Activated naive CD4-positive, alpha-beta T cell treated with anti-CD3 and anti-CD28 coated beads for 36 hours (primary cell): ENCODE measurements around the gene THOC2. TPM values are rescaled to one million over a fixed set of nuclear protein-coding genes. Genes with fewer than 3 reads are reported as not detected.
"Not testable (repeated sequence)": the region's sequence is repeated elsewhere in the genome, so short reads cannot be mapped to it uniquely, and the experiment has no call there.

Experiments used
- CTCF ChIA-PET: fragments of 350-600 bp; sonication (Branson Sonifier 250); formaldehyde crosslinking; loops from one replicate; lab custom pipeline; 2021; ENCODE audit warnings: antibody characterized with exemption; lab: Charles Lee
- DNase-seq: peaks from one replicate; pipeline ENCODE4 v3.0.0-alpha.2; 2020
- H3K27ac Mint-ChIP-seq: one replicate; pipeline ENCODE4 v1.8.0; 2021; ENCODE audit warnings: mild to moderate bottlenecking, mixed read lengths
- H3K27me3 Mint-ChIP-seq: one replicate; pipeline ENCODE4 v1.8.0; 2021; ENCODE audit warnings: low read depth, mixed read lengths
- H3K36me3 Mint-ChIP-seq: one replicate; pipeline ENCODE4 v1.8.0; 2021; ENCODE audit warnings: low read depth, mixed read lengths
- H3K4me1 Mint-ChIP-seq: one replicate; pipeline ENCODE4 v1.8.0; 2021; ENCODE audit warnings: low read depth, mixed read lengths
- H3K4me3 Mint-ChIP-seq: one replicate; pipeline ENCODE4 v1.8.0; 2021; ENCODE audit warnings: mild to moderate bottlenecking, moderate library complexity, mixed read lengths
- H3K9me3 Mint-ChIP-seq: one replicate; pipeline ENCODE4 v1.8.0; 2021; ENCODE audit warnings: mixed read lengths
- intact Hi-C: fragments of 100-400 bp; cut with micrococcal nuclease; formaldehyde crosslinking; loops from one replicate; pipeline ENCODE4 v1.15.1; 2023
- total RNA-seq, 2 experiments: library from RNA; stranded (reverse); gene quantifications; one replicate each; pipeline ENCODE4 v1.2.3, GENCODE V29; 2021

The THOC2 gene
- total RNA-seq, 2 experiments from 2014 or later = 78.2 to 79.9 TPM

DNA sequence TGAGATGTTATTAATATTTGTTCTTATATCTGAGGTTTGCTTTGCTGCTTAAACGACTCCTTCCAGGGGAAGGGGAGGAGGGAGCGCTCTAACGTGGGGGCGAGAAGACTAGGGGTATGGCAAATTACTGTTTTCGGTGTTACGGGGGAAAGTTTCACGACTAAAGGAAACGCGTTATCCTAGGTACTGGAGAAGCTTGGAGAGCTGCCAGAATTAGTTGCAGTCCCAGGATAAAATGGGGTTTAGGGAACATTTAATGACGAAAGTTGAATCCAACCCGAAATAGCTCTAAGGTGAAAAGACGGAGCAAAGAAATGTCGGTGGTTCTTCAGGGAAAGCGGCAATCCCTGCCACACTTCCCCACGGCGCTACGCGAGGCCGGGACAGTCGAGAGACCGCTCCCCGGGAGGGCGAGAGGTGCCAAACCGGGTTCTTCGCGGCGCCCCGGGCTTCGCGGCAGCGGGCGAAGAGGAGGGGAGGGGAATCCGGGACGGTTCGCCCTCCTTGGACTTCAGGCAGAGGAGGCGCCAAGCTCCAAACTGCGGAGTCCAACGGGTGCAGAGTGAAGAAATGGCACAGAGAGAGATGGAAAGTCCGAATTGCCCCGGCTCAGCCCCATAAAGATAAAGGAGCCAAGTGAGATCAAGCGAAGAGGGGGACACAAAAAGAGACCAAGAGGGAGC is 724 bp downstream of the THOC2 start:
- H3K36me3 Mint-ChIP-seq = peaks cover 1% of the 10 kb centered on the region
- H3K9me3 Mint-ChIP-seq = no peaks in the 10 kb centered on the region
- H3K4me1 Mint-ChIP-seq = peaks cover 24% of the 10 kb centered on the region
- intact Hi-C loops = loop anchor here (1.0 to 2.0 kb wide), 2 partner anchors 33 to 137 kb away; no protein-coding TSS in a partner anchor
- peak overlapping the region; percentile 93 for H3K27ac Mint-ChIP-seq
- no peaks in the 10 kb centered on the region for H3K27me3 Mint-ChIP-seq
- peak overlapping the region; percentile 91 for H3K4me3 Mint-ChIP-seq
- DNase-seq = peak; percentile 10
- CTCF ChIA-PET = interaction anchor here (0.5 to 0.6 kb wide), 2 partner anchors 48 to 675 kb away, joined by 3 read pairs; no protein-coding TSS in a partner anchor

DNA sequence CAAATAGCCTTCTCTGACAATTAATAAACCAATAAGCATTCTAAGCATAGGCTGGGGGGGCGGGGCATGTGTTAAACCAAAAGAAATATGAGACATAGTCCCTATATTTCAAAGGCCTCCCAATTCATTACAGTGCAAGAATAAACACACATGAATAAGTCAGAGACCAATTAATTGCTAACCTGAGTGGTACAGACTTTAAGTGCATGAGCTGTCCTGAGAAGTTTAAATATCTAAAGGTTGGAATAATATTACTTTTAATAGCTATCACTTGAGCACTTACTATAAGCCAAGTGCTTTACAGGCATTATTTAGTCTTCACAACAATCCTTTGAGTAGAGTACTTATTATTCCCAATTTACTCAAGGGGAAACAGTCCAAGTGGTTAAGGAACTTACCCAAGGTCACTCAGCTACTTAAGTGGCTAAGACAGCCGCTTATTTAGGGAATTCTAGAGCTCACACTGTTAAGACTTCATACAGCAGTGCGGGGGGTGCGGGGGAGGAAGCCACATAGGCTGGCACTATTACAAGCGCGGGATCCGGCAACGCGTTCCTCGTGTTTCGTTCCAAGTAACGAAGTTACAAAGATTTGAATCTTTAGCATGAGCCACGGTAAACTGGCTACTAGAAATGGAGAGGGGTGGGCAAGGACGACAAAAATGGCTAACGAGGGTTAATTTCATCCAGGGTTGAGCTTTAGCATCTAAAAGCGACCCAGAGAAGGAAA is 1.4 kb downstream of the THOC2 start:
- H3K27me3 Mint-ChIP-seq = no peaks in the 10 kb centered on the region
- CTCF ChIA-PET = interaction anchor here (0.5 to 0.6 kb wide), 2 partner anchors 47 to 676 kb away, joined by 3 read pairs; no protein-coding TSS in a partner anchor
- DNase-seq = peak; percentile 43
- H3K27ac Mint-ChIP-seq = peak overlapping the region; percentile 93
- H3K4me1 Mint-ChIP-seq = peaks cover 24% of the 10 kb centered on the region
- H3K4me3 Mint-ChIP-seq = peak overlapping the region; percentile 91
- intact Hi-C loops = loop anchor here (1.0 kb wide), 1 partner anchor 34 kb away; no protein-coding TSS in a partner anchor
- peaks cover 1% of the 10 kb centered on the region for H3K36me3 Mint-ChIP-seq
- no peaks in the 10 kb centered on the region for H3K9me3 Mint-ChIP-seq

DNA sequence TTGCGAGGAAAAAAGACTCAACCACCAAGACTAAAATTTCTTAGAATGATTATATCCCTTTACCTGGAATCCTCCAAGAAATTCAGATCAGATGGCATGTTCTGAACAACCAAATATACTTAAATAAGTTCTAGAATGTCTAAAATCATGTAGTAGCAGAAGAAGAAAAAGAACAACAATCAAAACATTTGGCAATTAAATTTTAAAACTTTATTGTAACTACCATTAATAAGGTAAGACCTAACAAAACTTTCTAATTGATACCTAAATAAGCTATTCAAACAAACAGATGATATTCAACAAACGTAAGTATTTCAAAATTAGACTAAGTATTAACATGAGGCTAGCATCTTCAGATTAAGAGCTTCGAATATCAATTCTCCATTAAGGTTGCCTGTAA is 4.3 kb downstream of the THOC2 start:
- DNase-seq = no peak
- Mint-ChIP-seq H3K9me3 (no peaks in the 10 kb centered on the region), H3K27ac (no peak overlapping the region), H3K27me3 (no peaks in the 10 kb centered on the region), H3K4me1 (peaks cover 26% of the 10 kb centered on the region), H3K36me3 (peaks cover 1% of the 10 kb centered on the region), H3K4me3 (peak overlapping the region; percentile 12)
- CTCF ChIA-PET = no interaction called here
- intact Hi-C loops = no loop called here

DNA sequence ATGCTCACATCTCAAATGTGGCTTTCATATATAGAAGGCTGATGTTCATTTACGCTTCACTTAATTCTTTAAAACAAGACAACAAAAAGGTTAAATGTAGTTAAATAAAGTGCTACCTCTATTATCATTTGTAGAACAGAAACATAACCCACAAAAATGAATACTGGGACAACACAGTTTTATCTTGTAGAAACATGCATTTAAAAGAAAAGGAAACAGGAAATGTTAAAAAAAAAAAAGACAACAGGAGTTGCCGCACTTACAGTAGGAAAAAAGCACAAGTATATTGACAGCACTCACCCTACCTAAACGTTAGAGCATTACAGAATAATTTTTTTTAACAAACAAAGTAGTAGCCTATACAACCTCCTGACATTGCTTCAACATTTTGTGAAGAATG is 4.8 kb downstream of the THOC2 start:
- Mint-ChIP-seq H3K27ac (peak overlapping the region; percentile 30), H3K9me3 (no peaks in the 10 kb centered on the region), H3K4me1 (peaks cover 24% of the 10 kb centered on the region), H3K36me3 (peaks cover 2% of the 10 kb centered on the region), H3K4me3 (peak overlapping the region; percentile 12), H3K27me3 (no peaks in the 10 kb centered on the region)
- CTCF ChIA-PET = no interaction called here
- no peak for DNase-seq
- intact Hi-C loops = no loop called here

DNA sequence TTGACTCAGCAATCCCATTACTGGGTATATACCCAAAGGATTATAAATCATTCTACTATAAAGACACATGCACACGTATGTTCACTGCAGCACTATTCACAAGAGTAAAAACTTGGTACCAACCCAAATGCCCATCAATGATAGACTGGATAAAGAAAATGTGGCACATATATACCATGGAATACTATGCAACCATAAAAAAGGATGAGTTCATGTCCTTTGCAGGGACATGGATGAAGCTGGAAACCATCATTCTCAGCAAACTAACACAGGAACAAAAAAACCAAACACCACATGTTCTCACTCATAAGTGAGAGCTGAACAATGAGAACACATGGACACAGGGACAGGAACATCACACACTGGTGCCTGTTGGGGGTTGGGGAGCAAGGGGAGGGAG is 10.7 kb downstream of the THOC2 start:
- H3K4me3 Mint-ChIP-seq, intact Hi-C loops, H3K9me3 Mint-ChIP-seq, H3K36me3 Mint-ChIP-seq, H3K27ac Mint-ChIP-seq, DNase-seq, H3K27me3 Mint-ChIP-seq: not testable (repeated sequence)
- H3K4me1 Mint-ChIP-seq = peaks cover 14% of the 10 kb centered on the region
- CTCF ChIA-PET = interaction anchor here (0.6 kb wide), 1 partner anchor 15 kb away, joined by 4 read pairs; no protein-coding TSS in a partner anchor

DNA sequence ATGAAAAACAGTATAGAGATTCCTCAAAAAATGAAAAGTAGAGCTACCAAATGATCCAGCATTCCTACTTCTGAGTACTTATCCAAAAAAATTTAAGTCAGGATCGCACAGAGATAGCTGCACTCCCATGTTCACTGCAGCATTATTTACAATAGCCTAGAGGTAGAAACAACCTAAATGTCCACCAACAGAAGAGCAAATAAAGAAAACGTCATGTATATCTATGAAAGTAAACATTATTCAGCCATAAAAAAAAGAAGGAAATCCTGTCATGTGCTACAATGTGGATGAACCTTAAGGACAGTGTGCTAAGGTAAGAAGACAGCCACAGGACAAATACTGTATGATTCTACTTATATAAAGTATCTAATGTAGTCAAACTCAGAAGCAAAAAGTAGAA is 12.4 kb downstream of the THOC2 start:
- H3K4me3 Mint-ChIP-seq = no peak overlapping the region
- no peak for DNase-seq
- CTCF ChIA-PET = no interaction called here
- intact Hi-C loops = no loop called here
- no peak overlapping the region for H3K27ac Mint-ChIP-seq
- peaks cover 3% of the 10 kb centered on the region for H3K36me3 Mint-ChIP-seq
- no peaks in the 10 kb centered on the region for H3K9me3 Mint-ChIP-seq
- H3K27me3 Mint-ChIP-seq = no peaks in the 10 kb centered on the region
- peaks cover 22% of the 10 kb centered on the region for H3K4me1 Mint-ChIP-seq

DNA sequence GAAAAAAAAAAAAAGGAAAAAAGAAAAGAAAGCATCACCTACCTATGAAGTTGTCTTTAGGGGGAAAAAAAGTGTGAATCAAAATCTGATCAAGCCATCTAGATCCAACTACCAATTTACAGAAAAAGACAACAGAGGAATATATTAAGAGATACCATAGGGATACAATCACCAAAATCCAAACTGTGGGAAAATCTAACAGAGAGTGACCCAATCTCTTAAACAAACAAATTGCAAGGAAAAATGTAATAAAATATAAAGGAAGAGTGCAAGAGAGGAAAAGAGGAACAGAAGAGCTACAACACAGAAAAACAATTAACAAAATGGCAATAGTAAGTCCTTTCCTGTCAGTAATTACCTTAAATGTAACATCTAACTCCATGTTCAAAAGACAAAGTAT is 19.0 kb downstream of the THOC2 start:
- no peak overlapping the region for H3K4me3 Mint-ChIP-seq

DNA sequence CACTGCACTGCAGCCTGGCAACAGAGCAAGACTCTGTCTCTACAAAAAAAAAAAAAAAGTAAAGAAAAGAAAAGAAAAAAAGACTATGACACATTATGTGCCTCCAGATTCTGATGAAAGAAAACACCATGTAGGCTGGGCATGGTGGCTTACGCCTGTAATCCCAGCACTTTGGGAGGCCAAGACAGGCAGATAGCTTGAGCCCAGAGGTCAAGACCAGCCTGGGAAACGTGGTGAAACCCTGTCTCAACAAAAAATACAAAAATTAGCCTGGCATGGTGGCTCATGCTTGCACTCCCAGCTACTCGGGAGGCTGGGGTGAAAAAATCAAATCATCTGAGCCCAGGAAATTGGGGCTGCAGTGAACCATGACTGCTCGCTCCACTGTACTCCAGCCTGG is 19.4 kb downstream of the THOC2 start:
- H3K27me3 Mint-ChIP-seq = no peaks in the 10 kb centered on the region
- no peaks in the 10 kb centered on the region for H3K9me3 Mint-ChIP-seq
- peaks cover 24% of the 10 kb centered on the region for H3K4me1 Mint-ChIP-seq
- no peak for DNase-seq
- H3K36me3 Mint-ChIP-seq = peaks cover 1% of the 10 kb centered on the region
- intact Hi-C loops = no loop called here
- H3K27ac Mint-ChIP-seq = no peak overlapping the region
- no peak overlapping the region for H3K4me3 Mint-ChIP-seq
- CTCF ChIA-PET = interaction anchor here (0.7 kb wide), 1 partner anchor 10 kb away, joined by 3 read pairs; no protein-coding TSS in a partner anchor

More for the DNA sequence above, 19.0 kb downstream of the THOC2 start:
- Mint-ChIP-seq H3K27ac (no peak overlapping the region), H3K36me3 (peaks cover 3% of the 10 kb centered on the region), H3K4me1 (peaks cover 24% of the 10 kb centered on the region), H3K27me3 (no peaks in the 10 kb centered on the region), H3K9me3 (no peaks in the 10 kb centered on the region)
- DNase-seq = no peak
- CTCF ChIA-PET = no interaction called here
- intact Hi-C loops = no loop called here

DNA sequence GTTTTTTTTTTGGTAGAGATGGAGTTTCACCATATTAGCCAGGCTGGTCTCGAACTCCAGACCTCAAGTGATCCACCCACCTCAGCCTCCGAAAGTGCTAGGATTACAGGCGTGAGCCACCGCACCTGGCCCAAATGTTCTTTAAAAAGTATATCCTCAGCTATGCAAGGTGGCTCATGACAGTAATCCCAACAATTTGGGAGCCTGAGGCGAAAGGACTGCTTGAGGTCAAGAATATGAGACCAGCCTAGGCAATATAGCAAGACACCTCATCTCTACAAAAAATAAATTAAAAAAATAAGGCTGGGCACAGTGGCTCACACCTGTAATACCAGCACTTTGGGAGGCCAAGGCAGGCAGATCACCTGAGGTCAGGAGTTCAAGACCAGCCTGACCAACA is 21.7 kb downstream of the THOC2 start:
- CTCF ChIA-PET = interaction anchor here (0.7 kb wide), 1 partner anchor 93 kb away, joined by 4 read pairs; no protein-coding TSS in a partner anchor
- H3K9me3 Mint-ChIP-seq, intact Hi-C loops, H3K4me3 Mint-ChIP-seq, DNase-seq, H3K27me3 Mint-ChIP-seq, H3K27ac Mint-ChIP-seq, H3K36me3 Mint-ChIP-seq: not testable (repeated sequence)
- H3K4me1 Mint-ChIP-seq = peaks cover 23% of the 10 kb centered on the region

DNA sequence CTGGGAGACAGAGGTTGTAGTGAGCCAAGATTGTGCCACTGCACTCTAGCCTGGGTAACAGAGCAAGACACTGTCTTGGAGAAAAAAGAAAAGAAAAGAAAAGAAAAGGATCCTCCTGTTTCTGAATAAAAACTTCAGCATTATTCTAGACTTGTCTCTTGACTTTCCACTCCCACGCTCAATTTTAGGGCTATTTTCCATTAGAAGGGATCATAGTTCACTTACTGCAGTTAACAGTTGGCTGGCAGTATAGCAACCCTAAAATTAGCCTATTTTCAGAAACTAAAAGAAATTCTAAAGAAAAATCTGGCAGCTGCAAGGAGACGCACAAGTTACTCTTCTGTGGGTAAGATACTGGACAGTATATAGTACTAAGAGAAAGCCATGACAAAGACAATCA is 28.1 kb downstream of the THOC2 start:
- no peaks in the 10 kb centered on the region for H3K27me3 Mint-ChIP-seq
- H3K4me3 Mint-ChIP-seq = no peak overlapping the region
- peaks cover 4% of the 10 kb centered on the region for H3K36me3 Mint-ChIP-seq
- CTCF ChIA-PET = no interaction called here
- peaks cover 6% of the 10 kb centered on the region for H3K4me1 Mint-ChIP-seq
- DNase-seq = no peak
- intact Hi-C loops = no loop called here
- H3K27ac Mint-ChIP-seq = no peak overlapping the region
- H3K9me3 Mint-ChIP-seq = no peaks in the 10 kb centered on the region

DNA sequence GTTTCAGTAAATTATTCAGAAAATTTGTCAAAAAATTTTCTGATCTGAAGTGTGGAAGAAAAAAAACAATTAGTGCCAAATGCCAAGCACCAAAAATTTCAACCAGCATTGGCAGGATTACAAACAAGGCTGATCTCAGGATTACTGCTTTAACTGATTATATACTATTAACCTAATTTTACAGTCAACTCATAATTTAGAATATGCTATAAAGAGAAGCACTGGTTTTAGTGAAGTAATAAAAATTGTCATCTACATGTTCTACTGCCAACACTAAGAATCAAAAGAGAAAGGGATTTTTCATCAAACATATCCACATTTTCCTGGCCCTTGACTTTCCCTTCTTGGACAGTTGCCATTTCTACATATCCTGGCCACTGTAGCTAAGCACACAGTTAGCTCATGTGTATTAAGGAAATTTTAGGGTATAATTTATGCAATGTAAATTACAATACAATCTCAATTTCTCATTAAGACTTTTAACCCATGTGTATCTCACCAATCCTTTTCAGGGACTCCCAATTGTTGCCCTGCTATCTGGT is 33.8 kb downstream of the THOC2 start:
- Mint-ChIP-seq H3K4me3 (no peak overlapping the region), H3K27ac (no peak overlapping the region), H3K27me3 (no peaks in the 10 kb centered on the region), H3K9me3 (no peaks in the 10 kb centered on the region), H3K36me3 (no peaks in the 10 kb centered on the region), H3K4me1 (no peaks in the 10 kb centered on the region)
- DNase-seq = no peak
- CTCF ChIA-PET = interaction anchor here (0.7 kb wide), 1 partner anchor 19 kb away, joined by 3 read pairs; no protein-coding TSS in a partner anchor
- intact Hi-C loops = no loop called here

DNA sequence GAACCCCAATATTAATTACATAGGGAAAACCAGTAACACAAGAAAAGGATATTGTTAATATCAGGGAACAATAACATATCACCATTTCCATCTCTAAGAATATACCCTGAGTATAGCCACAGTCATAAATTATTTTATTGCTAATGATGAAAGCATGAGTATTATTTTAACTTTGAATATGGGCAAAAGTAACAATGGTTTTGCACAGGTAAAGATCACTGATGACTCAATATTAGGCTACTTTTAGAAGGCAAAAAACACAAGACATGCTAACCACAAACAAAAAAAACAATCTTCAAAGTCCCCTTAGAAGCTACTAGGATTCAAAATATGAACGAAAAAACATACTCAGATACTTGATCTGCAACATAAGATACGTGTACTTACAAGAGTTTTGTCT is 36.5 kb downstream of the THOC2 start:
- Mint-ChIP-seq H3K36me3 (peaks cover 1% of the 10 kb centered on the region), H3K27ac (no peak overlapping the region), H3K4me1 (no peaks in the 10 kb centered on the region), H3K27me3 (no peaks in the 10 kb centered on the region), H3K4me3 (no peak overlapping the region), H3K9me3 (no peaks in the 10 kb centered on the region)
- CTCF ChIA-PET = no interaction called here
- intact Hi-C loops = no loop called here
- no peak for DNase-seq
